SU-DHL-6 (cell line): Measurements from ENCODE around the gene OR51G2.

Experiments used
- H2AFZ ChIP-seq: fragments of 200-600 bp; sonication (generic); 2 replicates; pipeline ENCODE4 v1.6.1; 2014; ENCODE audit warnings: low read depth, mild to moderate bottlenecking, moderate library complexity, mixed read lengths, antibody characterized with exemption, low read length; ENCODE audit not compliant: severe bottlenecking
- H3F3A ChIP-seq: fragments of 200-600 bp; shearing (Covaris generic); 2 replicates; pipeline ENCODE4 v1.6.0; 2016; ENCODE audit warnings: antibody characterized with exemption, mild to moderate bottlenecking; ENCODE audit not compliant: insufficient read depth
- H3K27ac ChIP-seq: fragments of 200-600 bp; sonication (generic); 2 replicates; pipeline ENCODE4 v1.5.1; 2016; ENCODE audit warnings: low read depth, mild to moderate bottlenecking, low read length, moderate library complexity, mixed read lengths
- H3K27me3 ChIP-seq: fragments of 200-600 bp; sonication (generic), shearing (Covaris generic); 2 replicates; pipeline ENCODE4 v1.6.0; 2014; ENCODE audit warnings: mild to moderate bottlenecking, low read length
- H3K36me3 ChIP-seq: fragments of 200-600 bp; sonication (generic); 2 replicates; pipeline ENCODE4 v1.6.1; 2014; ENCODE audit warnings: mild to moderate bottlenecking, low read length, mixed read lengths
- H3K4me2 ChIP-seq: fragments of 300-600, 200-600 bp; shearing (Covaris generic), sonication (generic); 2 replicates; pipeline ENCODE4 v1.6.0; 2014; ENCODE audit warnings: low read length, low read depth, mild to moderate bottlenecking; ENCODE audit not compliant: poor library complexity, severe bottlenecking
- H3K4me3 ChIP-seq: fragments of 200-600 bp; sonication (generic); 2 replicates; pipeline ENCODE4 v1.5.1; 2014; ENCODE audit warnings: antibody characterized with exemption, low read length, mild to moderate bottlenecking, mixed read lengths; ENCODE audit not compliant: insufficient read depth, poor library complexity, severe bottlenecking
- H3K79me2 ChIP-seq: fragments of 200-600 bp; sonication (generic); 2 replicates; pipeline ENCODE4 v1.6.1; 2014; ENCODE audit warnings: mild to moderate bottlenecking, low read length, moderate library complexity; ENCODE audit not compliant: insufficient read depth
- H3K9ac ChIP-seq: fragments of 200-600 bp; sonication (generic); 2 replicates; pipeline ENCODE4 v1.7.0; 2014; ENCODE audit warnings: mild to moderate bottlenecking, low read length
- H3K9me2 ChIP-seq: fragments of 200-600 bp; sonication (generic); replicated peaks from 2 replicates; pipeline ENCODE4 v1.6.1; 2014; ENCODE audit warnings: low read length; ENCODE audit not compliant: insufficient read depth
- H3K9me3 ChIP-seq: fragments of 200-600 bp; sonication (generic); 2 replicates; pipeline ENCODE4 v1.6.1; 2014; ENCODE audit warnings: low read length, mixed read lengths; ENCODE audit not compliant: insufficient read depth
- H4K20me1 ChIP-seq: fragments of 200-600 bp; sonication (generic); 2 replicates; pipeline ENCODE4 v1.6.1; 2014; ENCODE audit warnings: low read depth, mild to moderate bottlenecking, antibody characterized with exemption, low read length, moderate library complexity, mixed read lengths
- CTCF ChIP-seq: fragments of 200-600 bp; sonication (generic); IDR thresholded peaks from one replicate; pipeline ENCODE4 v1.5.1; 2017; ENCODE audit warnings: antibody characterized with exemption, mild to moderate bottlenecking, low read length, moderate library complexity; ENCODE audit not compliant: insufficient read depth, poor library complexity, severe bottlenecking
- EZH2phosphoT487 ChIP-seq: fragments of 200-600 bp; sonication (generic), shearing (Covaris generic); conservative IDR thresholded peaks from 2 replicates; pipeline ENCODE4 v1.6.1; 2018; ENCODE audit warnings: mild to moderate bottlenecking, antibody characterized with exemption, low read length, moderate library complexity, mixed read lengths

OR51G2 gene

GRCh38 chr11:4919250-4919649, at the start of gene OR51G2:
TSS of gene OR51G2 (minus strand) at chr11:4919350. CDS start at chr11:4915663, 3,687 bp downstream.
- no peaks in the 10 kb centered on the region for H3K27me3 ChIP-seq
- no peak within 1 kb of the TSS for H3K4me3 ChIP-seq
- no peaks in the 10 kb centered on the region for H3K9me2 ChIP-seq
- no peak within 1 kb of the TSS for H3K9ac ChIP-seq
- H3F3A ChIP-seq, result no peaks in the 10 kb centered on the region
- H3K9me3 ChIP-seq, result no peaks in the 10 kb centered on the region
- TF ChIP-seq CTCF, result no peak
- no peak for TF ChIP-seq EZH2phosphoT487
- H3K27ac ChIP-seq, result no peak within 1 kb of the TSS
- no peaks in the 10 kb centered on the region for H4K20me1 ChIP-seq
- H3K36me3 ChIP-seq, result no peaks in the 10 kb centered on the region
- no peaks in the 10 kb centered on the region for H3K79me2 ChIP-seq
- H2AFZ ChIP-seq, result no peak within 1 kb of the TSS
- H3K4me2 ChIP-seq, result no peak within 1 kb of the TSS

- Histone ChIP-seq H4K20me1 (no peaks in the 10 kb centered on the region), H3K9me2 (no peaks in the 10 kb centered on the region), H3K79me2 (no peaks in the 10 kb centered on the region), H3K4me3 (no peak overlapping the region), H3F3A (no peaks in the 10 kb centered on the region), H3K9me3 (no peaks in the 10 kb centered on the region), H3K27me3 (no peaks in the 10 kb centered on the region), H2AFZ (no peak overlapping the region), H3K27ac (no peak overlapping the region), H3K9ac (no peak overlapping the region), H3K36me3 (no peaks in the 10 kb centered on the region), H3K4me2 (no peak overlapping the region)
- TF ChIP-seq CTCF (no peak), EZH2phosphoT487 (no peak)
These were observed 43.7 kb upstream of the OR51G2 start for GRCh38 chr11:4962816-4963215.

DNA sequence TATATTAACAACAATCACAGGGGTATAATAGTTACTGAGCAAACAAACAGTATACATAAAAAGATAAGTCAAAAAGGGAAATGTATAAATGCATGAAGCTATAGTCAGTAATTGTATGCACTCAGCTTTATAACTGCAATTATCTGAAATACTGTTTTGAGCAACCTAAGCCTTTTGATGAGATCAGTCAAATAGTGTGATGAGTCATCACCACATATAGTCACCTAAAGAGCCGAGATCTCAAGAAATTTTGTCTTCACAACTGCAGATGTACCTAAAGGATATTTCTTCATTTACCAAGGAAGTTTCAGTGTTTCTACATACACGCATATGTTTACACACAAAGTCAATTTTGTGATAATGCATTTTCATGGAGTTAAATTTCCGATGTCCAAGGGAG, 41.7 kb upstream of the OR51G2 start:
- no peaks in the 10 kb centered on the region for H3K9me2 ChIP-seq
- H3K36me3 ChIP-seq, result no peaks in the 10 kb centered on the region
- no peak overlapping the region for H3K27ac ChIP-seq
- H3K4me3 ChIP-seq, result no peak overlapping the region
- H4K20me1 ChIP-seq, result no peaks in the 10 kb centered on the region
- TF ChIP-seq EZH2phosphoT487, result no peak
- TF ChIP-seq CTCF, result no peak
- H3K9ac ChIP-seq, result no peak overlapping the region
- no peaks in the 10 kb centered on the region for H3K27me3 ChIP-seq
- no peaks in the 10 kb centered on the region for H3K9me3 ChIP-seq
- no peak overlapping the region for H3K4me2 ChIP-seq
- no peak overlapping the region for H2AFZ ChIP-seq
- H3F3A ChIP-seq, result no peaks in the 10 kb centered on the region
- no peaks in the 10 kb centered on the region for H3K79me2 ChIP-seq
